Frontal cortex (tissue), 4 donors: ENCODE results near the gene SH3TC1. TPM values are rescaled to one million over a fixed set of nuclear protein-coding genes. Genes with fewer than 3 reads are reported as not detected.
A peak's percentile ranks its signal among the peaks of the same experiment; 100 is the strongest.

Experiments
- DNase-seq, 2 donors: peaks; one replicate each; pipeline ENCODE4 v3.0.0; 2012; ENCODE audit warnings: low spot score in 2 of 2
- FAIRE-seq: peaks from 2 replicates; lab custom pipeline; 2012; peaks lifted over from hg19 to GRCh38; lab: Jason Lieb, UNC
- total RNA-seq: library from RNA; depleted of rRNA; stranded (reverse); fragments of >200 nt; gene quantifications from one replicate; pipeline ENCODE4 v1.2.3, GENCODE V29; 2014
- donor health status: control.
- donor health status: control.
- donor health status: control.

Gene SH3TC1
- total RNA-seq, 1 donor from 2014 or later: 1.6 TPM

GRCh38 chr4:8179074-8179473 is 20.0 kb upstream of the SH3TC1 start:
- DNase-seq (no peak), FAIRE-seq (no peak)

- DNase-seq: no peak
- FAIRE-seq: no peak
These were observed 19.3 kb upstream of the SH3TC1 start for GRCh38 chr4:8179771-8180170.

- FAIRE-seq: no peak
- DNase-seq: no peak
These were observed 18.6 kb upstream of the SH3TC1 start for GRCh38 chr4:8180310-8181093.

- no peak for FAIRE-seq
These were observed 18.0 kb upstream of the SH3TC1 start for GRCh38 chr4:8181119-8181518.

GRCh38 chr4:8181844-8182243 is 17.2 kb upstream of the SH3TC1 start:
- no peak for DNase-seq
- no peak for FAIRE-seq

More at GRCh38 chr4:8181119-8181518, 18.0 kb upstream of the SH3TC1 start:
- DNase-seq: no peak

- DNase-seq: no peak
- no peak for FAIRE-seq
These were observed 16.8 kb upstream of the SH3TC1 start for GRCh38 chr4:8182294-8182693.

GRCh38 chr4:8182858-8183725 is 16.0 kb upstream of the SH3TC1 start:
- DNase-seq (no peak), FAIRE-seq (no peak)

- no peak for FAIRE-seq
These were observed 15.0 kb upstream of the SH3TC1 start for GRCh38 chr4:8184061-8184460.

GRCh38 chr4:8185295-8185694 is 13.8 kb upstream of the SH3TC1 start:
- DNase-seq (no peak), FAIRE-seq (no peak)

More at GRCh38 chr4:8184061-8184460, 15.0 kb upstream of the SH3TC1 start:
- no peak for DNase-seq

GRCh38 chr4:8185930-8186329 is 13.2 kb upstream of the SH3TC1 start:
- no peak for DNase-seq
- FAIRE-seq: no peak

GRCh38 chr4:8188085-8188484 is 11.0 kb upstream of the SH3TC1 start:
- FAIRE-seq (no peak), DNase-seq (no peak)

GRCh38 chr4:8188743-8189550 is 10.1 kb upstream of the SH3TC1 start:
- FAIRE-seq: no peak

GRCh38 chr4:8189551-8190466 is 9.3 kb upstream of the SH3TC1 start:
- FAIRE-seq: no peak
- no peak for DNase-seq

More at GRCh38 chr4:8188743-8189550, 10.1 kb upstream of the SH3TC1 start:
- peak in 1 of 2 donors; percentile 73 for DNase-seq

- FAIRE-seq (no peak), DNase-seq (peak in 1 of 2 donors; percentile 70)
These were observed 7.8 kb upstream of the SH3TC1 start for GRCh38 chr4:8191136-8191747.

- FAIRE-seq (no peak), DNase-seq (no peak)
These were observed 6.0 kb upstream of the SH3TC1 start for GRCh38 chr4:8192748-8193738.

GRCh38 chr4:8194306-8195242 is 4.5 kb upstream of the SH3TC1 start:
- DNase-seq (no peak), FAIRE-seq (no peak)
